GM12801 (cell line): ENCODE measurements around the gene VKORC1.

Source experiments
- CTCF ChIP-seq: IDR thresholded peaks from one replicate; pipeline ENCODE4 v1.5.1; 2011; ENCODE audit warnings: control low read depth; ENCODE audit not compliant: insufficient read length; ENCODE audit errors: extremely low read depth

The VKORC1 gene

GRCh38 chr16:31120129-31120528 is 25.5 kb upstream of the VKORC1 start:
- TF ChIP-seq CTCF, result no peak

GRCh38 chr16:31118223-31119155 is 23.9 kb upstream of the VKORC1 start:
- no peak for TF ChIP-seq CTCF

GRCh38 chr16:31117384-31118222 is 23.0 kb upstream of the VKORC1 start, which contains the start of gene KAT8:
KAT8 (plus strand) TSS chr16:31117664; CDS start chr16:31117682, 18 bp downstream.
- no peak for TF ChIP-seq CTCF

GRCh38 chr16:31114468-31114867 is 19.9 kb upstream of the VKORC1 start:
- TF ChIP-seq CTCF, result no peak

GRCh38 chr16:31113121-31114120 is 18.8 kb upstream of the VKORC1 start:
- no peak for TF ChIP-seq CTCF

- TF ChIP-seq CTCF, result no peak
These were observed 18.1 kb upstream of the VKORC1 start for GRCh38 chr16:31112711-31113110.
